HFFc6 (cell line): ENCODE results near the gene TMUB1. TPM values are rescaled to one million over a fixed set of nuclear protein-coding genes. Genes with fewer than 3 reads are reported as not detected.
A peak's percentile ranks its signal among the peaks of the same experiment; 100 is the strongest.

Source experiments
- DNase-seq: peaks from one replicate; pipeline ENCODE4 v3.0.0-alpha.2; 2018
- H3K27ac Mint-ChIP-seq: 2 replicates; pipeline ENCODE4 v1.8.0; 2020; ENCODE audit warnings: mild to moderate bottlenecking, mixed read lengths
- H3K27me3 Mint-ChIP-seq: 2 replicates; pipeline ENCODE4 v1.8.0; 2021; ENCODE audit warnings: mild to moderate bottlenecking, moderate library complexity, mixed read lengths; ENCODE audit not compliant: insufficient read depth
- H3K36me3 Mint-ChIP-seq: 2 replicates; pipeline ENCODE4 v1.8.0; 2021; ENCODE audit warnings: low read depth, mixed read lengths
- H3K4me1 Mint-ChIP-seq: 2 replicates; pipeline ENCODE4 v1.8.0; 2020; ENCODE audit warnings: low read depth, mixed read lengths
- H3K4me3 Mint-ChIP-seq: 2 replicates; pipeline ENCODE4 v1.8.0; 2020; ENCODE audit warnings: mild to moderate bottlenecking, moderate library complexity, mixed read lengths
- H3K9me3 Mint-ChIP-seq: 2 replicates; pipeline ENCODE4 v1.8.0; 2020; ENCODE audit warnings: mild to moderate bottlenecking, mixed read lengths
- total RNA-seq, 6 experiments: library from RNA; stranded (reverse); fragmentation: NEBNext Ultra II Directional; extraction: Animal tissue kit (Norgen Biotek cat#: 25700); gene quantifications; 2 replicates in 1 of 6; 3 replicates in 5 of 6; pipeline ENCODE4 v1.2.3, GENCODE V29; 2021
- TF ChIP-seq, protein P1 (sequence below): fragments of 200-600 bp; sonication (generic); IDR thresholded peaks from 2 replicates; pipeline ENCODE4 v1.5.0; 2021; ENCODE audit warnings: antibody characterized with exemption, mild to moderate bottlenecking

Gene TMUB1
- total RNA-seq, 6 experiments from 2014 or later = 44.0 to 57.8 (median 51.9) TPM

DNA sequence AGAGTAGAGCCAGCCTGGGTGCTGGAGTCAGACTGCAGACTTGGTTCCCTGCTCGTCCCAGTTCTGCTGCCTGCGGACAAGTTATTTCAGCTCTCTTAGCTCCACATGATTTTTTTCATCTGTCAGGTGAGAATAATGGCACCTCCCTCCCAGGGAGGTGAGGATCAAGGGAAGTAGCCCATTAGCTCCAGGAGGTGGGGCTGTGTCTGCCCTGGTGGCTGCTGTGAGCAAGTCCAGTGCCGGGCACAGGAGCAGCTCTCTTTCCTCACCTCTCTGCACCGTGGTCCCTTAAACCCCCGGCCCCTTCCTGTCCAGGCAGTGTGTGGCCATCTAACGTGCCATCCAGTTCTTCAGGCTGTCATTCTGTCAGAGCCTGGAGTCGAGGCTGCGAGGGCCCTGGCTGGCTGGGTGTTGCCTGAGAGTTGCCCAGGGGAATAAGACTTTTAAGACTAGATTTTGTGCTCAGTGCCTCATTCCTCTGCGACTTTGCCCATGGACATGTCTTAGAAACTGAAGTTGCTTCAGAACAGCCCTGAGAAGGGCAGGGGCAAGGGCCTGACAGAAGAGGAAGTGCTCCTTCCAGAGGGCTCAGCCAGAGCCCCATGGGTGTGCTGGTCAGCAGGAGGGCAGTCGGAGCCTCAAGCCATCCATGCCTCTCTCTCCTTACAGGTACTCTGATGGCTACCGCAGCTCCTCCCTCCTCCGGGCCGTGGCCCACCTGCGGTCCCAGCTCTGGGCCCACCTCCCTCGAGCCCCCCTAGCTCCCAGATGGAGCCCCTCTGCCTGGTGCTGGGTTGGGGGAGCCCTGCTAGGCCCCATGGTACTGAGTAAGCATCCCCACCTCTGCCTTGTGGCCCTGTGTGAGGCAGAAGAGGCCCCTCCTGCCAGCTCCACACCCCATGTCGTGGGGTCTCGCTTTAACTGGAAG lies 50.1 kb downstream of the TMUB1 start:
- H3K36me3 Mint-ChIP-seq = peaks cover 7% of the 10 kb centered on the region
- no peak overlapping the region for H3K4me3 Mint-ChIP-seq
- H3K27me3 Mint-ChIP-seq = no peaks in the 10 kb centered on the region

More for the DNA sequence above, 50.1 kb downstream of the TMUB1 start:
- no peak for DNase-seq
- Mint-ChIP-seq H3K27ac (no peak overlapping the region), H3K9me3 (no peaks in the 10 kb centered on the region), H3K4me1 (peaks cover 21% of the 10 kb centered on the region)
- TF ChIP-seq, protein P1, sequence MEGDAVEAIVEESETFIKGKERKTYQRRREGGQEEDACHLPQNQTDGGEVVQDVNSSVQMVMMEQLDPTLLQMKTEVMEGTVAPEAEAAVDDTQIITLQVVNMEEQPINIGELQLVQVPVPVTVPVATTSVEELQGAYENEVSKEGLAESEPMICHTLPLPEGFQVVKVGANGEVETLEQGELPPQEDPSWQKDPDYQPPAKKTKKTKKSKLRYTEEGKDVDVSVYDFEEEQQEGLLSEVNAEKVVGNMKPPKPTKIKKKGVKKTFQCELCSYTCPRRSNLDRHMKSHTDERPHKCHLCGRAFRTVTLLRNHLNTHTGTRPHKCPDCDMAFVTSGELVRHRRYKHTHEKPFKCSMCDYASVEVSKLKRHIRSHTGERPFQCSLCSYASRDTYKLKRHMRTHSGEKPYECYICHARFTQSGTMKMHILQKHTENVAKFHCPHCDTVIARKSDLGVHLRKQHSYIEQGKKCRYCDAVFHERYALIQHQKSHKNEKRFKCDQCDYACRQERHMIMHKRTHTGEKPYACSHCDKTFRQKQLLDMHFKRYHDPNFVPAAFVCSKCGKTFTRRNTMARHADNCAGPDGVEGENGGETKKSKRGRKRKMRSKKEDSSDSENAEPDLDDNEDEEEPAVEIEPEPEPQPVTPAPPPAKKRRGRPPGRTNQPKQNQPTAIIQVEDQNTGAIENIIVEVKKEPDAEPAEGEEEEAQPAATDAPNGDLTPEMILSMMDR = peak; percentile 41

Other genes starting within 250 kb of the TMUB1 start
- gene AOC1, start 231.0 kb downstream of the TMUB1 start, total RNA-seq = not detected
- not detected for gene KCNH2, start 105.2 kb downstream of the TMUB1 start, total RNA-seq
- 1 to 10 TPM in 4 of 6 experiments, under 1 TPM in 2; 0.55 to 3.0 (median 2.0) TPM for gene NOS3, start 92.5 kb downstream of the TMUB1 start, total RNA-seq
- gene ATG9B, start 59.0 kb downstream of the TMUB1 start, total RNA-seq = under 1 TPM; 0.11 to 0.94 (median 0.18) TPM
- gene ABCB8, start 55.0 kb downstream of the TMUB1 start, total RNA-seq = 10 to 100 TPM; 31.9 to 36.3 (median 33.2) TPM
- gene ASIC3, start 35.0 kb downstream of the TMUB1 start, total RNA-seq = under 1 TPM; 0.09 to 0.76 (median 0.31) TPM
- 10 to 100 TPM; 31.3 to 37.3 (median 33.4) TPM for gene CDK5, start 25.6 kb downstream of the TMUB1 start, total RNA-seq
- gene SLC4A2, start 23.9 kb downstream of the TMUB1 start, total RNA-seq = 100 to 1,000 TPM; 153 to 188 (median 164) TPM
- 10 to 100 TPM; 83.8 to 97.0 (median 92.4) TPM for gene FASTK, start 2.7 kb downstream of the TMUB1 start, total RNA-seq
- gene AGAP3, start 3.0 kb upstream of the TMUB1 start, total RNA-seq = 100 to 1,000 TPM in 1 of 6 experiments, 10 to 100 TPM in 5; 73.3 to 104 (median 82.2) TPM
- not detected for gene GBX1, start 84.2 kb upstream of the TMUB1 start, total RNA-seq
- not detected for gene ASB10, start 103.8 kb upstream of the TMUB1 start, total RNA-seq
- not detected for gene H2BK1, start 127.0 kb upstream of the TMUB1 start, total RNA-seq
- 10 to 100 TPM; 63.8 to 79.7 (median 67.8) TPM for gene ABCF2, start 143.7 kb upstream of the TMUB1 start, total RNA-seq
- 100 to 1,000 TPM; 125 to 171 (median 138) TPM for gene CHPF2, start 149.0 kb upstream of the TMUB1 start, total RNA-seq
- gene SMARCD3, start 165.2 kb upstream of the TMUB1 start, total RNA-seq = 10 to 100 TPM; 28.0 to 32.9 (median 31.2) TPM